Activated T-cell treated with anti-CD3 and anti-CD28 coated beads, Interleukin-2, amount 50 U/mL, for 1 hour (primary cell): ENCODE measurements around the gene MMRN1.

Experiments
- DNase-seq: peaks from one replicate; pipeline ENCODE4 v3.0.0-alpha.2; 2020

The MMRN1 gene

GRCh38 chr4:89914609-89915550 is 20.2 kb downstream of the MMRN1 start:
- DNase-seq, result no peak

DNA sequence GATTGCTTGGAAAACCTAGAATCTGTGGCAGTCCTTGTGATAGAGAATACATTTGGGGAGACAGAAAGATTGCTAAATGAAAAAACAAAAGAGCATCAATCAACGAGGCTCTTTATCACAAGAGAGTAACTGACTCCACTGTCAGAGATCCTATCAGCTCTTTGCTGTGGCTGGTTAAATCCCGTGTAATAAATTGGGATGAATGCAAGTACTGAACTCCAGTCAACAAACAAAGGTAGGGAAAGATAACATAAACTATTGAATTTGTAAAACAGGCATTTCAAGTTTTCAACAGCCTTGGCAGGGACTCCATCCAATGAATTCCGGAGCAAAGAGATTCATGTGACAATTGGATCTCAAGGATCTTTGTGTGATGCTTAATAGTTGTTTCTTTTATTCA is 21.3 kb downstream of the MMRN1 start:
- DNase-seq, result no peak

- DNase-seq, result no peak
These were observed 28.3 kb downstream of the MMRN1 start for GRCh38 chr4:89922848-89923416.

DNA sequence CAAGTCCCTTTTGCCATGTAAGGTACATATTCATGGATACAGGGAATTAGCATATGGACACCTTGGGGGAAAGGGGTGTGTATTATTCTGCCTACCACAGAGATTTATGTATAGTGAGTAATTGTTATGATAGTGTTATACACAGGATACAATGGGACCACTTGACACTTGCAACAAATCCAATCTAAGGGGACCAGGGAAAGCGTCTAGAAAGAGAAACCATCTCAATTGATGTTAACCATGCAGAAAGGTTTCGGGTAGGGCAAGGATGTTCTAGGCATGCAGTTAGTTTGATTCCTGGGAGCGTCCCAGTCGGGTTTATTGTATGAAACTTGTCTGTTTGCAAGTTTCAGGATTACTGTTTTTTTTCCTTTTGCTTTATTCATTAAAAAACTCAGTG is 34.2 kb downstream of the MMRN1 start:
- DNase-seq, result no peak

DNA sequence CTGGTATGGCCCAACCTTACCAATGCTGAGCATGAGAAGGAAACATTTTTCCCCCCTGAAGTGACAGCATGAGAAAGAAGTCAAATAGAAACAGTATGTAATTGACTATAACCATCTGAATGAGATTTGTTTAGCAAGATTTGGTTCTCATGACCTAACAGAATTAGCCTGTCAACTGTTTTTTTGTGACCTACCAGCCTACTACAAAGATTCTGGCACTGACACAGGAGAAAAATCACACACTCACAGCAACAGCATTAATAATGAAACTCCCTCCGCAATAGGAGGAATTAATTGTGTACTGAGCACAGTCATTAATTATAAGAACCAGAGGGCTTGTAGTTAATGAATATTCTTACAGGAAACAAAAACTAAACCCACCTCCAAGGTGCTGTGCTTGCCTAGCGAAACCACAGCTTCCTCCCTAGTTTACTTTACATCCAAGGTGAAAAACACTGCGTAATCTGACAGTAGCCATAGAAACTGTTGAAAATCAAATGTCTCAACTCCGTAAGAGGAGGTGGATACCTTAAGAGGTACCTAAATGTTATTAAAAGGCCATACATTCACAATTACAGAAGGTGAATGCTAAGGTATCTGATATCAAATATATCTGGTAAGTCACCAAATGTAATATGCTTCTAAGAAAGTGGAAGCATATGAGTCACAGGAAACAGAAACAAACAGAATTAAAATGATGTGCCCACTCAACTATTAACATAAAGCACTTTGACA is 34.9 kb downstream of the MMRN1 start:
- DNase-seq, result no peak

- DNase-seq, result no peak
These were observed 44.9 kb downstream of the MMRN1 start for GRCh38 chr4:89939546-89939945.

DNA sequence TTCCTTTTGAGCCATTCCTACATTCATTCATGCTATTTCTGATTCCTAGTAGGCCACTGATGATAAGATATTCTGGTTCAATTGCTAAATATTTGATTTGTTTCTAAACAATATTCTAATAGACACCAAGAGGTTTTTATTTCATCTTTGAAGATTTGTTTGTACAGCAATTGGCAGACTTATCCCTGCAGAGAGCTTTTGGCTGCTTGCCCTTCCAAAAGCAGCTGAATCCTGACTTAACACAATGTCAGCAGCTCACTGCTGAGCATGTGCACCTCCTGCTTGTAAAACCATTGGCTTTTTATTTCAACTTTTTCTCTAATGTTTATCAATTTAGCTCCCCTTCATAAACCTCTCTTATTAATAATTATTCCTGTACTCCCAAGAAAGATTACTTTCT is 45.3 kb downstream of the MMRN1 start:
- no peak for DNase-seq

DNA sequence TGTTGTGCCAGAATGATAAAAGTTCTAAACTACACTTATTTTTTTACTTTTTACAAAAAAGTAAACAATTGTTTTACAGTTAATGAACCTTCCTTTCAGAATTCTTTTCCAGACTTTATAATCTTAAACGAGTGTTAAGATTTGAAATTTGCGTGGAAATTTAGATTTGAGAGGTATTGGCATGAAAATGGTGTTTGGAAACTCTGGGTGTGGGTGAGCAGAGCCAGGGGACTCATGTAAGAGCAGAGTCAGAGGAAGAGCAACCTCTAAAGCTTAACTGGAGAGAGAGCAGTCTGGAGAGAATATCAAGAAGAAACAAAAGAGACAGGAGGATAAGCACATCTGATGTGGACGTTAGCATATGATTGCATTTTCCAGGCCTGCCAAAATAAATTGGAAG is 48.2 kb downstream of the MMRN1 start:
- DNase-seq, result no peak

- no peak for DNase-seq
These were observed 55.2 kb downstream of the MMRN1 start for GRCh38 chr4:89949782-89950387.

- DNase-seq, result no peak
These were observed 57.8 kb downstream of the MMRN1 start for GRCh38 chr4:89952458-89952857.

DNA sequence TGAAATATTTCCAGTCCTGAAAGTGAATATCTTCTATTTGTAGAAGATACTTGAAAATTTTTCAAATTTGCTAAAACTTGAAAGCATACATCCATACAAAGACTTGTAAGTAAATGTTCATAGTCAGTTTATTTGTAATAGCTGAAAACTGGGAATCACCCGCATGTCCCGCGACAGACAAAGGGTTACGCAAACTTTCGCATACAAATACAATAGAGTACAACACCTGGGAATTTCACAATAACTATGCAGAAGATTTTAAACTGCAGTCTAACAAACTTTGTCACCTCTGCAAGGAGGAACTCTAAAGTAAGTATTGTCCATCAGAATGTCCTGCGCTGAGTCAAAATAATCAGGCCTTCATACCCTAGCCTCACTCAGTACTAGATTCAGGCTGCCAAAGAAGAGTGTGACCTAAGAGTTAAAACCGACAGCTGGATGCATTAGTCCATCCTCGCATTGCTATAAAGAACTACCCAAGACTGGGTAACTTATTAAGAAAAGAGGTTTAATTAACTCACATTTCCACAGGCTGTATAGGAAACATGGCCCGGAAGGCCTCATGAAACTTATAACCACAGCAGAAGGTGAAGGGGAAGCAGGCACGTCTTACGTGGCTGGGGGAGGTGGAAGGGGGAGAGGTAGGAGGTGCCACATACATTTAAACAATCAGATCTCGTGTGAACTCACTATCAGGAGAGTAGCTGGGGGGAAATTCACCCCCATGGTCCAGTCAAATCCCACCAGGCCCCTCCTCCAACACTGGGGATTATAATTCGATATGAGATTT is 60.4 kb downstream of the MMRN1 start:
- DNase-seq, result no peak

DNA sequence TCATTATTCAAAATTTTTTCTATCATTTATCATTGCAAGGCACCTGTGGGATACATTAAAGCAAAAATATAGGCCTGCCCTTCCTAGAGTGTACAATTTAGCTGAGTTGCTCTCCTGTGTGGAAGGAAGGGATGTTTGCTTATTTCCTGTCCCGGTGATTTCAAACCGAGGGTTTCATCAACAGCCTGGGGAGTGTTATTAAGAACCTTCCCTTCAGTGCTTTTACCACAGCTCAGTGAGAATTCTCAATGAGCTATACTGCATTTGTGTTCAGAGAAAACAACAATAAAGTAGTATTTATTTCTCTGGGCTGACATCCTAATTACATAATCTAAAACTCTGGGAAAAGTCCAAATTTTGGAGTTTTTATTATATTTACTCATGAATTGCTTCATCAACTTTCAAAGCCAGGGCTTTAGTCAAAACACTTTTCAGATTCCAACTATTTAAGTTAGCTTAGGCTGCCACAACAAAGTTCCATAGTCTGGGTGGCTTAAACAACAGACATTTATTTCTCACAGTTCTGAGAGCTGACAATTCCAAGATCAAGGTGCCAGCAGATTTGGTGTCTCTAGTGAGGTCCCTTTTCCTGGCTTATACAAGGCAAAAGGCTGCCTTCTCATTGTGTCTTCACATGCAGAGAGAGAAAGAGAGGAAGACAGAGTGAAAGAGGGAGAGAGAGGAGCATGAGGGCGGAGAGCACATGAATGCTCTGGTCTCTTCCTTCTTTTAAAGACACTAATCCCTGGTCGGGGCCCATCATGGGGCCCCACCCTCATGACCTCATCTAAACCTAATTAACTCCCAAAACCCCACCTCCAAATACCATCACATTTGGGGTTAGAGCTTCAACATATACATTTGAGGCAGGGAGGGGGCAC is 62.6 kb downstream of the MMRN1 start:
- no peak for DNase-seq

DNA sequence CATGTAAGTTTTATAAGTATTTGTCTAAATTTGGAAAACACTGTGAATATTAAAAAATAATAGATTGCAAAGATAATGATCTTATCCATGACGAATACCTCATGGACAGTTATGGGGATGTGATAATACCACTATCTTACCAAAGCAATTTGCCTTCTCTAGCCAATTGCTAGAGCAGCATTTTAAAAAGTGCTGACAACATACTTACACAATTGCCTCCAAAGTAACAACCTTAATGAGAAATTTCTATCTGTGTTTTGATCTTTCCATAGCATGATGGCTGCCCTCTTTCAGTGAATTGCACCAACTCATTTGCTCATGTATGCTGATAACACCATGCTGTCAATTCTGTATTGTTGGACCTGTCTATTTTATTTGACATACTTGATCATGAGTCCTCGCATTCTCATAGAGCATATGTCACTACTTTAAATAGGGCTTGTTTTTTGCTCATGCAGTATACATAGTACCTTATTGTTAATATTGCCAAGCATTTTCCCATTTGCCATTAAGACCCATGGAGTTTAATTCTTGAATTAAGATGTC is 87.2 kb downstream of the MMRN1 start:
- no peak for DNase-seq

- no peak for DNase-seq
These were observed 93.6 kb downstream of the MMRN1 start for GRCh38 chr4:89988268-89988667.

DNA sequence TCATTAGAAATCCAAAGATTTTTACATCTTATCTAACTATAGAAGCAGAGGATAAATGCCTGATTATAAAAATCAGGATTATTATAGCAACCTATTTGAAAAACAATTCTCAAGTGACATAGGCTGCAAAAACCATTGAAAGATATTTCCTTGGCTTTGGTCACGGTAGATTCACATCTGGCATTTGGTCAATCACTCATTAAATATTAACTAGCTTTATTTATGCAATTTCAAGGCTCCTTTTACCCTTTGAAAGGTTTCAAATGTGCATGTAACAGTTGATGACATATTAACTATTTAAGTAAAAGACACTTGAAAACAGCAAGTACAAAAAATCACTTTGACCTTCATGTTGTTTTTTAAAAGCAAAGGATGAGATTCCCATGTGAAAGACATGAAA is 98.1 kb downstream of the MMRN1 start:
- DNase-seq, result no peak

GRCh38 chr4:89994176-89994873 is 99.7 kb downstream of the MMRN1 start:
- no peak for DNase-seq

GRCh38 chr4:89995006-89995405 is 100.4 kb downstream of the MMRN1 start:
- no peak for DNase-seq

- no peak for DNase-seq
These were observed 101.2 kb downstream of the MMRN1 start for GRCh38 chr4:89995814-89996213.

GRCh38 chr4:89997171-89997704 is 102.6 kb downstream of the MMRN1 start:
- no peak for DNase-seq

DNA sequence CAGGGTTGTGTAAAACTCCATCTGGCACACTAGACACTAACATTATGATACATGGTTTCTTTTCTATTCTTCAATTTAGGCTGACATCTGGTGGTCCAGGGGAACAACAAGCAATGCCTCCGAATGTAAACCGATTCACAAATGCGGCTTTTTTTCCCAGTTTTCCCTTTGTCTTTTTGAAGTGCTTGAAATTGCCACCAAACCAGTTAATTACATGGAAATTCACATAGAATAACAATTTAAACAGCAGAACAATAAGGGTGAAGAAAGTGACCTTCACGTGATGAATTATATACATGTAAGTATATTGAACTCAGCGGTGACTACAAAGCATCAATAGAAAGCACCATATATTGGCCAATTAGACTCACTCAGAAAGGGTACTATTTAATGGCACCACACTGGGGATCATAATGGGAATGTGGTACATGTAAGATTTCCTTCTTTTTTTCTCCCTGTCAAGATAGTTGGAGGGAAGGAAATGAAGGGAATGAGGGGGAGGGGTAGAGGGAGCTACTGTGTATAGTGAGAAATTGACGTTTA is 103.9 kb downstream of the MMRN1 start:
- DNase-seq, result no peak
